ENCODE data around the gene PTPRB.

PTPRB gene

DNA sequence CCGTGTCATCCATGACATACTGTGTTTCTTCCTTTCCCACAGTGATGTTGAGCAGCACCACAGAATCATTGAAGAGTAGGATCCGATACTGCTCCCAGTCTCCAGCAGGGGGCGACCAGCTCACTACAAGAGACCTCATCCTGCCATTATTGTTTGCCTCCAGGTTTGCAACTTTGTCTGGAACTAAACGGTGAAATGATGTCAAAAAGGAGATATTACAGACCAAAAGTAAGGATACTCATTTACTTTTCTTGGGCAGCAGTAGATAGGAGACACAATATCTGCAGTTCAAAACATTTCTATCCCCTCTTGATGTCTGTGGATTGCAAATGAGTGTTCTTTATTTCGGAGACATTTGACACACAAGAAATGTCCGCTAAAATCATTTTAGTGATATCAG is 47.2 kb downstream of the PTPRB start:
- peak; percentile 48 for DNase-seq

DNA sequence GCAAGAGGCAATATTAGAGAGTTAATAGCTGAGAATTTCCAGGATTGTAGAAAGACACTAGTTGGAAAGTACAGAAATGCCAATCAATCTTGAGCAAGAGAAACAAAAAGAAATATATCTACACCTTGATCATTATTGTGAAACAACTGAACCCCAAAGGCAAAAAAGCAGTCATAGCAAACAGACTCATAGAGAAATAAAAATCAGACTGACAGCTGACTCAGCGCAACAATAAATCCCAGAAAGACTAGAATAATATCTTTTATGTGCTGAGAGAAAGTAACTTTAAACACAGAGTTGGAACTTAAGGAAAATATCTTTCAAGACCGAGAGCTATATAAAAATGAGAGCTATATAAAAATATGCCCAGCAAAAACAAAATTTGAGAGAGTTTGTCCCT is 52.9 kb downstream of the PTPRB start:
- no peak for DNase-seq

DNA sequence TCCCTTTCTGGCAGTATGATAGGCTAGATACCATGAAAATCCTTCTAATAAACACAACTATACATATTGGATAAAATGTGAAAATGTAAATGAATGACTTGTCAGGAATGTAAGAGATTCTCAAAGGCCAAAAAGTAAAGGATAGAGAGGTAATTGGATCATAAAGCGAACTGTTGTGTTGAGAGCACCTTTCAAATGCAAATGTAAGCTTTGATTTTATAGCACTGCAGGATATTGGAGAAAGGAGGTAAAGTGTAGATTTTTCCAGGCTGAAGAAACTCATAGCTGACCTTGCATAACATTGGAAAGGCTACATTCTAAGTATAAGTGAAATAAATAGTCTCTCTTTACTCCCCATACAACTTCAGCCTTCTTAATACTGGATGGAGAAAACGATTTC is 54.0 kb downstream of the PTPRB start:
- DNase-seq, result no peak

DNA sequence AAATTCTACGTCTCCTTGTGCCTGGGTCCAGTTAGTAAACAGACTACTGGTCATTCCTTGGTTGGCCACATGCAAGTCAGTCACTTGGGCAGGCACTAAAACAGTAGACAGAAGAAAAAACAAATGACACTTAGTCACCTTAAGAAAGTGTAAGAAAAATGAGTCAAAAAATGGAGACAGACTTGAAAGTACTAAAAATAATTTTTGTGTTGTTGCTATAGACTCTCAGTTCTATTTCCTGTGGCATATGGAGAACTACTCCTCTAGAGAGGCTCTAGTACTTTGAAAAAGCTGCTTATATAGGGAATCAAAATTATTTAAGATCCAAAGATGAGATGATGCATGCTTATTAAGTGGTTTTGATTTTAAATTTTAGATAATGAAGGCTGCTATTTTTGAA is 56.0 kb downstream of the PTPRB start:
- DNase-seq, result no peak

DNA sequence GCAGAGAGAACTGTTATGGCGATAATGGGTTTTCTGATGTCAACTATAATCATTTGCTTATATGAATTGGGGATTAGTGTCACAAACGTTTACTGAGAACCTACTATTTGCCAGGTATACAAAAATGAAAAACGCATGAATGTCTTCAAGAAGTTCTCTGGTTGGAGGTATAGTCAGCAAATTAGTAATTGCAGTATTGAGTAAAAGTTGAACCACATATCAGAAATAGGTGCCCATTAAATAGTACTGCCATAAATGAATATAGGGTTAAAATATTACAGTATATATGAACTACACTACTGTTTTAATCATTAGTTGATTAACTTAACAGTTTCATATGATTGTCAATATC is 60.0 kb downstream of the PTPRB start:
- no peak for DNase-seq

DNA sequence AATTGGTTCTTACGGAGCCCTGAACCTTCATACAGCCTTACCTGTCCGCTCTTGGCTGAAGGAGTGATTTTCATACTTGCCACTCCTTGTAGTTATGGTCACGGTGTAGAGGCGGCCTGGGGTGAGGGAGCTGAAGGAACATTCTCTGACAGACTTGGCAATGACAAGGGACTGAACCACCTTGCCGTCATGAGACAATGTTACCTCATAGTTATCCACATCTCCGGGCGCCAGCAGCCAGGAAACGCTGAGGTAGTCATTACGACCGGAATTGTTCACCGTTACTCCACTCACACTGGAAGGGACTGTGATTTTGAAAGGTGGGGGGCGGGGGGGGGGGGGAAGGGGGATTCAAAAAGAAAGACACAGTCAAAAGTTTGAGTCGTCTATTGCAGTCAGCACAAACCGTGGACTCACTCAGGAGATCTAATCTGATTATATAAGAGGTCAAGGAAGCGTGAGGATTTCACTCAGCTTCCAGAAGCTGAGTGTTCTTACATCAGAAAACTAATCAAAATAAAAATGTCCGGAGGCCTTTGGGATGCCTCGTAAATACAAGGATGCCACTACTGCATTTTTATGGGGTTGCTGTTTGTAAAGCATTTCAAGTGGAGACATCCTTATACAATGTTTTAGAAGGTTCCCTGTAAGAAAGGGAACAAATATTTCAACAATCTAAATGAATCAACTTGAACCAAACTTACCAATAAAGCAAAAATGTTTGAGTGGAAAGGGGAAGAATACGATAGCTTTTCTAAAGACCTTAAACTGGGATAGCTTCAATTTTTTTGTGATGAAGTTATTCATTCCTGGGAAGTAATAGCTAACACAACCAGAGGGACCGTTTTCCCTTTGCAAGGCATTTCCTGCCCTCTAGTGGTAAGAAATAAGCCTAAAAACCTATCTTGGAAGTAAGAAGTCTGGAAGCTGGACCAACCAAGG is 60.6 kb downstream of the PTPRB start:
- DNase-seq, result peak; percentile 54

DNA sequence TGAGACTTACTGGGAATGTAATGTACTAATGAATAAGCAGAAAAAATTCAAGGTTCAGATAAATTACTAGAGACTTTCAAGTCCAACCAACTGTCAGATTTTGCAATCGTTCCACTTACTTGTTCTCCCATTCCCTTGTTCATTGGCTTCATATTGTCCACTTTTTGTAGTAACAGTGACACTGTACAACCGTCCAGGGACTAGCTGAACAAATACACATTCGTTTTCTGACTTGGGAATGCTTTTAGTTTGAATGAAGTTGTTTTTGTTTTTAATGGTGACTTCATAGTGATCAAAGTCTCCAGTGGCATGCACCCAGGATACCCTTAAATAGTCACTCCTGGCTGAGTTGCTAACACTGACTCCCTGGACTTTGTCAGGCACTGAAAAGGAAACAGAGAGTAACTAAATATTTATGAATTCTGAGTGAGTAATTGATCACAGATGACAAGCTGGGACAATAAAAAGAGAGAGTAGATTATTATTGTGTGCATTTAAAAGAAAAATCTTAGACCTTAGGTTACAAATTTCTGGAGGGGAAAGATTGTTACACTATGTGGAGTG is 65.4 kb downstream of the PTPRB start:
- DNase-seq, result no peak

DNA sequence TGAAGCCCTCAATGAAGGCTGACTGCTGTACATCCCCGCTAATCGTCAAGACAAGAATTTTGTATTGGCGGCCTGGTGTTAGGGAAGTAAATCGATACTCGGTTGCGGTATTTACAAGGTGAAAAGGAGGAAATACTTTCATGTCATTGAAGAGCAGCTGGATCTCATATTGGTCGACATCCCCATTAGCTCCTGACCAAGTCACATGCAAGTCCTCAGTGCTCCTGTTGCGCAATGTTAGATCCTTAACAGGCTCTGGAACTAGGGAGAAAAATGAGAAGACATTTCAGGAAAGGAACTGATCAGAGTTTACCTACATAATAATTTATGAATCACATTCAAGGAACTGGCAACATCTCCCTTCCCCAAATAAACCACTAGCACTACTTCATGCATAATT is 66.2 kb downstream of the PTPRB start:
- no peak for DNase-seq

DNA sequence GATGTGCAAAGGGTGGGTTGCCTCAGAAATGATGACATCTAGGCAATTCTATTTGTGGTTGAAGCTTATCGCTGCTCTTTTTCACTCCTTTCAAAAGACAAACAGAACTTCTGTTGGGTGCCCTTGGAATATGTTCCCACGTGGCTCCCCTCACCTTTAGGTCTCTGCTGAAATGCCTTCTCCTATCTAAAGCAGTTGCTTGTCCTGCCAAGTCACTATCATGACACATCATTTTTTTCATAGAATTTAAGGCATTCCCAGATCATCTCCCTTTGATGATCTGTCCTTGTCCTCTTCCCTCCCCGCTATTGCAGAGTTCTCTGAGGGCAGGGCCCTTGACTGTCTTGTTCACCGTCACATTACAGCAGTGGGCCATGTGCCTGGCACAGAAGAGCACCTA is 75.7 kb downstream of the PTPRB start:
- DNase-seq, result no peak

DNA sequence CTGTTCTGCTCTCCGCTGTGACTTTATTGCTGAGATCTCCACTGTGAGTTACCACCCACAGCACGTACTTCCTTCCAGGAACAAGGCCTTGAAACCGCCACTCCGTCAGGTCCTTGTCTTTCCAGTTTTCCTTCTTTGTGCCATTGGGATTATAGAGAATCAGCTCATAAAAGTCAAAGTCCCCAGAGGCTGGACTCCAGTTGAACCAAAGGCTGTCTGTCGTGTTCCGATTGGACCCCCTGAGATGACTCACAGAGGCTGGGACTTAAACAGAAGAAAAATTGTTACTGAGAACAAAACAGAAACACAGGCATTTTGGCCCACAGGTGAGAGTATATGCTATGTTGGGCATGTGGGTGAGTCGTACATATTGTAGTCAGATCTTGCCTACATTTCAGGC is 76.6 kb downstream of the PTPRB start:
- DNase-seq, result no peak

DNA sequence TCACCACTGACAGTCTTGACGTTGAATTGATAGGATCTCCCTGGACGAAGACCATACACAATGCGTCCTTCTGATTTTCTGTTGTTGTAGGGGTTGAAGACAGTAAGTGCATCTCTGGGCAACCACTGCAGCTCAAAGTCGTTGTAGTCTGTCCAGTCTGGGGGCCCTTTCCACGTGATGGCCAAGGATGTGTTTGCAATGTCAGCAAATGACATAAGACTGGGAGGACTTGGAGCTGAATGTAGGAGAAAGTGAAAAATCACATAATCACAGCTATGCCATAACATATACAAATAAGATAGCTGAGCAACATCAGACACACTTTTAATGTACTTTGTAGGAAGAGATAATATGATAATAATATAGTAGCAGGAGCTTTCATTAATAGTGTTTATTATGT is 77.8 kb downstream of the PTPRB start:
- DNase-seq, result no peak

DNA sequence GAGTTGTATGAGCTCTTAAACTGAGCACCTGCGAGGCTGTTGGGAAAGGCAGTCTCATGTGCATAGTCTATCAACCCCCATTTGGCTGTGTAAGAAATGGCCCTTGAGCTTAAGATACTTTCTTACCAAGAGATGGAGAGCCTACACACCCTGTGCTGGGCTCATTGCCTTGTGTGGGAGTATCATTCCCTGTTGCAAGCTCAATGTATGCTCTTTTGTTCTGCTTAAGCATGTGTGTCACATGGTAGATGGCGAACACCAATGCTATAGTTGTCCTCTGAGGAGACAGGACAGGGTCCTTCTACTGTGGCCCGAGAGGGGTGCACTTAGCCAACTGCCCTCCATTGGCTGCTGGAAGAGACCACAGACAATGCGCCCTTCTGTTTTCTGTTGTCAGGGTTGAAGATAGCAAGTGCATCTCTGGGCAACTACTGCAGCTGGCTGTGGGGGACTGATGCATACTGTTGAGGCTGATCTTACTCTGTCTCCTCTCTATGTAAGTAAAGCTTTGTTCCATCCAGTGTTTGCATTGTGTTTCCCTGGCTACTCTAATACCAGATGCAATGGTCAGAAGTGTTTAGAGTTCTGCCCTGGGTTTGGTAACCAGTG is 79.5 kb downstream of the PTPRB start:
- no peak for DNase-seq

DNA sequence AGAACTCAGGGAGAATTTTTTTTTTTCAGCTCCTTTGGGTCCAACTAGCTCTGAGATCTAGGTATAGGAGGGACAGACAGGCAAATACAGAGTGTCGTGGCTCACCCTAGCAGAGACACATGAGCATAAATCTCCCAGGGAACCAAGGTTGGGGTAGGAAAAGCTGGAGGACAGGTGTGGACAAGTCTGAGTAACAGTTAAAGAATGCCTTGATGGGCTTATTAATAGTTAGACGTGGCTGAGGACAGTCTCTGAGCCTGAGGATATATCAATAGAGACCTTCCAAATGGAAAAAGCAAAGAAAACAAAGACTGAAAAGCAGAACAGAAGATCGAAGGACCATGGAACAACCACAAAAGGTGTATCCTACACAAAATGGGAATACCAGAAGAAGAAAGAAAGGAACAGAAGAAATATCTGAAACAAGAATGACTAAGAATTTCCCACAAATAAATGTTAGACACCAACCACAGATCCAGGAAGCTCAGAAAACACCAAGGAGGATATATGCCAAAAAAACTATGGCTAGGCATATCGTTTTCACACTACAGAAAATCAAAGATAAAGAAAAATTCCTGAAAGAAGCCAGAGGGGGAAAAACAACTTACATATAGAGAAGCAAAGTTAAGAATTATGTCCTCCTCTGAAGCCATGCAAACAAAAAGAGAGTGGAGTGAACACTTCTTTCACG is 80.9 kb downstream of the PTPRB start:
- DNase-seq, result no peak

DNA sequence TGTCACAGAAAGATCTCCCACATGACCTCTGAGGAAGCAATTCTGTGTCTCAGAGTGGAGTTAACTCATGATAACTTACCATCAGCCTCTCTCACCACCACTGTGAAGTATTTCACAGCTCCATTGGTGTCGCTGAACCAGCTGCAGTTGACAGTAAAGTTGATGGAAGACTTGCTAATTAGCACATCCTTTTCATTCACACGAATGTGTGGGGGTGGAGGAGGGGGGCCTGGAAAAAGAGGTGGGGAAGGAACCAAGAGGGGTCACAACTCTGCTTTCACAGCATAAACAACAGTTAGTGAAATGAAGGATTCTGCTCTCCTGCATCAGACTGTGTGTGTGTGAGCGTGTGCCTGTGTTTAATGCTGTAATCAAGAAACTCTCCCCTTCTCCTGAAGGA is 82.1 kb downstream of the PTPRB start:
- no peak for DNase-seq

DNA sequence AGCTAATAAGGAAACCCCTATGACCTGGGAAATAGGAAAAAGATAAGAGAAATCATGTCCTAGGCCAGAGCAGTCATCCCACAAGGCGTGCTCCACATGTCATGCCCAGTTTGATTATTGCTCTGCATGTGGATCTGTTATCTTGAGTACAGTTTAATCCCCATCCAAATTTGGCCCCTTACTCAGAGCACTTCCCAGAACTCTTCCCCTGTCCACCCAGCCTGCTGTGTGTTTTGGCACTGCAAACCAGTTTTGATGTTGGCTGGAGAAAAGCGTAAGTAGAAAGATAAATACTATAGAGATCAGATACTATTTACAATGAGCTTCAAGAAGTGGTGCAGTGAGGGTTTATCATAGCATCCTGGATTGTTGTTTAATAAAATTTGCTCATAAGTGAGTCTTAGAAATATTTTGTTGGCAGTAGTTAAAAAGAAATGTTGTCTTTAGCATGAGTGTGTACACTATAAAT is 83.8 kb downstream of the PTPRB start:
- DNase-seq, result no peak

DNA sequence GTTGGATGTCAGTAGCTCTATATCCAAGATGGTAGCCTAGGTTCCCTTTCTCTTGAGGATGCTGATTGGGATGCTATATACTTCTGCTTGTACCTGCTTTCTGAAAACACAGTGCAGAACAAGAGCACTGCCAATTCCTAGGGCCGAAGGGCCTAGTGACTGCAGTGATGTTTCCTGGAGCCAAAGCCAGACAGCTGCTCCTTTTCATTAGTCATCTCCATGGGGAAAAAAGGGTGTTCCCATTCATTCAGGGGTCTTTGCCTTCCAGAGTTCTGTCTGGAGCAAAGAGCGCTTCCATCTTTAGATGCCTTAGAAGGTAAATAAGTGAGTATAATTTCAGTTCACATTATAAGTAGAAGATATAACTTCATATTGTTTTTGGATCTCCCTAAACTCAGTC is 85.5 kb downstream of the PTPRB start:
- DNase-seq, result no peak

DNA sequence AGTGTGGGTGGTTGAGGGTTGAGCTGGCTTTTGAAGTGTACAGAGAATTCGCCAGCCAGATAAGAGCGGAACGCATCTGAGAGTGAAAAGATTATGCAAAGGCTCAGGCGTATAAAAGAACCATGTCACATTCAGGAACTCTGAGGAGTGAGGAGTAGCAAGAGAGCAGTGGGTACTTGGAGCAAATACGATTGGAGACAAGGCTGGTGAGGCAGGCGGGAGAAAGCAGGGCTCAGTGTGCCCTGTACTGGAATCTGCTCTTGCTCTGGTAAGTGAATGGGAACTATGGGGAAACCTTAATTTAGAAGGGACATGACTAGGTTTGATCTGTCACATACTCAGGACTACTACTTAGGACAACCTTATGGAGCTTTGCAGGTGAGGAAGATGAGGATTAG is 87.0 kb downstream of the PTPRB start:
- DNase-seq, result no peak

DNA sequence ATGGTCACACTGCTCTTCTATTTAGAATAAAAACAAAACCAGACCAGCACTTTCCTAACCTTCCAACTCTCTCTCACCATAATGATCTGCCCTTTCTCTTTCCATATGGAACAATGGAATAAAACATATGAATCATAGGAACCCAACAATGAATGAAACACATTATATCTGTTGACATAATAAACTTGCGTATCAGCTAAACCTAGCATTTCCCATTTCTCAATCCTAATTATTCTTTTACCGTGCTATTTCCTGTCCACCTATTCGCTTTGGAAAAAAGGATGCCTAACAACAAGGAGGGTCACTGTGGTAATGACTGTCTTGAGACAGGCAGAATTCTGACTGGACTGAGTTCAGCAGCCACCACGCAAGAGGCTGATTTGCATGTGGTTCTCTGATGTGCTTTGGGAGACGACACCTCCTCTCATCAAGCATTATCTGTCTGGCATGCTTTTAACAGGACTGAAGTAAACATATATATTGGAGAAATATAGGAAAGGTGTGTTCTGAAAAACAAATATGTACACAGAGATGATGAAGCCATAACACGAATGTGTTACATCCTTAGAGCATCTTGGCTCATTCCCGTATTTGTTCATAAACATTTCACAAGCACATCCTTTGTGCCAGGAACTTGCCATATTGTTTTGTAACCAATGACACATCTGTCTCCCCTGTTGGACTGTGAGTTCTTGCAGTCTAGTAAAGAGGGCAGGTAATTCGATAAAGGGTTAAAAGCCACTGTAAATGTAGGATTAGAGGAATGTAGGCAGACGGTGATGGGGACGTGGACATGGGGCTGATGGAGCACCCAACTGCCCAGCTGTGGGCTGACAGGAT is 87.7 kb downstream of the PTPRB start:
- no peak for DNase-seq

DNA sequence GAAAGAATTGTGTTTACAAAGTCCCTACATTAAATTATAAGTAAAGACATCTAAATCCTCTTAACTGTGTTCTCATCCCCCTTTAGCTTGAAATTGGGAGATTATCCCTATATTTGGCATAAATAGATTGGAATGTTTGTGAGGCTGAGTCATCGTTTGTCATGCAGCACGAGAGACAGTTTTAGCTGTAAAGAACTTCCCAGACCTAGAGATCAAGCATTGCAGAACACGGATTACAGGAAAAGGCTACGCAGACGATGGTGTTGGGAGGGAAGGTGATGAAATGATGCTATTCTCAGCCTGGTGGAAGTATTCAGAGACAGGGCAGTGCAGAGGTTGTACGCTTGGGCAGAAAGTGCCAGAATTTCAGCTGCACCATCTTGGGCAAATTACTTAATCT is 93.8 kb downstream of the PTPRB start:
- no peak for DNase-seq

DNA sequence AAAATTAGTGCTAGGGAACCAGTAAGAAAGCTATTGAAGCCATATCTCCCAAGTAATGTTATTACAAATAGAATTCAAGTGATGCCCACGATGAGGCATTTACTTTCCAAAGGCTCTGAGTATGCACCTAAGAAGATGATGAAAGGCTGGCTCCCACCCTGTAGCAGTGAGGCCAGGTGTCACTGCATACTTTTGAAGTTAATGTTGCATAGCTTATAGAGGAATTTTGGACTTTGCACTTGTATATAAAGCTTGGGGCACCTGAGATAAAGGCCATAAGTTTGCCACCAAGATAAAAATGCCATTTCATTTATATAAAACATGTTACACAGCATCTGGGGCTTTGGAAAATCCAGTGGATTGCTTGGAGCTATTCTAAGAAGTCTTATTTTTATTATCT is 96.2 kb downstream of the PTPRB start:
- no peak for DNase-seq

DNA sequence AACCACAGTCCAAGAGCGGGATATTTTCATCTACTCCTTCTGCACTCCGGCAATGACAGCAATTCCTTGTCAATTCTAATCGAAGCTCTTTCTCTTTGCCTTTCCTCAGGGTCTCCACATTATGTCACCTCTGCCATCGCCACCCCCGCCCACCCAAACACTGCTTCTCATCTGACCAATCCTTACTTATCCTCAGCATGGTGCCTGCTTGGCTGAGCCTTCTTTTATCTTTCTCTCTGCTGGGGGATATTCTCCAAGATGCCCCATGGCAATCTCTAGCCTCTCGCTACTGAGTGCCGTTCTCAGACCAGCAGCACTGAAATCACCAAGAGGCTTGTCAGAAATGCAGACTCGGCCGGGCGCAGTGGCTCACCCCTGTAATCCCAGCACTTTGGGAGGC is 100.6 kb downstream of the PTPRB start:
- DNase-seq, result no peak

DNA sequence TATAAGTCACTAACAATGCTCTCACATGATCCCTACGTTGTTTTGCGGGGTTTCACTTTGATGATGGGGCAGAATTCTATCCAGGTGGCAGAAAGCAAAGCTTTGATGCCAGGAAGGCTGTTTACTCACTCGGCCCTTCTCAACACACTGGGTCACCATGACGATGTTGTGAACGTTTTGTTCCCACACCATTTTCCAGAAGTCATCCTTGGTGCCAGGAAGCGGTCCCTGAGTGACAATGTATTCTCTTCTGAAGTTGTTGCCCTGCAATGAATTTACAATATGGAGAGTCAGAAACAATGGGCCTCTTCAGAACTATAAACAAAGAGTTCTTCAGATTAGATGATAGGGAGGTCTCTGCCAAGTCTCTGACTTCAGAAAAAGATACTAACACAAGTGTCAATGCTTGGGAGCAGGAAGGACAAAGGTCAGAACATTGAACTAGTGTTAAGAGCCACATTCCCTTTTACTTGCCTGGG is 101.3 kb downstream of the PTPRB start:
- DNase-seq, result no peak

DNA sequence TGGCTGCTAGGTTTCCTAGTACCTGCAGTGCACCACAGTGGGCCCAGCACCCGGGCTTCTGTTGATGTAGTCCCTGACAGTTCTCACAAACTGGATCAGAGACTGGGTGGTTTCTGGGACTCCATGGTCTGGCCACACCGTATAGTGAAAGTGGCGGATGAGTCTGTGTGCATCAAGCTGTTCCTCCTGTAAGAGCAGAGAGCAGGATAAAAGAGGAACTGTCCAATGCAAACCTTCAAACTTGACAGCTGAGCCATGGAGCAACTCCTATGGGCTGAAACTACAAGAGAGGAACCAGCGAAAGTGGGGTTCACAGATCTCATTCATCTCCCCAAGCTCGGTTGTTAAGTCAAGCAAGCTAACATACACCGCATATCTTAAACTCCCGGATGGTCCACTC is 102.8 kb downstream of the PTPRB start:
- no peak for DNase-seq

Data from KG1 (cell line).